IMR-90 (cell line): ENCODE measurements around the gene MRPL54. TPM values are rescaled to one million over a fixed set of nuclear protein-coding genes. Genes with fewer than 3 reads are reported as not detected.

ENCODE experiments used
- ATAC-seq: fragments of 200-7000 bp; cut with Tn5 transposase; 2 replicates; pipeline ENCODE4 v1.9.1; 2020; ENCODE audit warnings: low read depth, mild to moderate bottlenecking, moderate library complexity
- BruUV-seq: library from RNA; stranded (reverse); fragments of 400-500 nt; replicated peaks from 2 replicates; lab custom pipeline; 2021; lab: Mats Ljungman, UMichigan
- CTCF ChIA-PET: fragments of 300-600 bp; formaldehyde crosslinking; extraction: SDS; loops from one replicate; lab custom pipeline; 2021; ENCODE audit warnings: antibody characterized with exemption; lab: Yijun Ruan, JAX
- POLR2A ChIA-PET: fragments of 300-600 bp; sonication (Branson Sonifier 250); formaldehyde crosslinking; loops from one replicate; lab custom pipeline; 2022; ENCODE audit warnings: antibody characterized with exemption; ENCODE audit not compliant: unreplicated experiment; lab: Charles Lee
- DNase-seq: peaks from one replicate; pipeline ENCODE4 v3.0.0; 2013
- H2AFZ ChIP-seq: replicated peaks from 2 replicates; pipeline ENCODE3; 2013; ENCODE audit warnings: low read length, mild to moderate bottlenecking; ENCODE audit not compliant: poor library complexity
- H2AK5ac ChIP-seq: 2 replicates; pipeline ENCODE4 v1.6.1; 2013; ENCODE audit warnings: low read depth, low read length, inconsistent platforms
- H2AK9ac ChIP-seq: replicated peaks from 2 replicates; pipeline ENCODE3; 2013; ENCODE audit warnings: mild to moderate bottlenecking, low read depth, low read length, moderate library complexity; ENCODE audit not compliant: poor library complexity
- H2BK120ac ChIP-seq: 2 replicates; pipeline ENCODE4 v1.6.1; 2013; ENCODE audit warnings: low read depth, low read length, inconsistent platforms
- H2BK15ac ChIP-seq: 3 replicates; pipeline ENCODE4 v1.6.1; 2013; ENCODE audit warnings: low read depth, low read length, inconsistent platforms
- H2BK20ac ChIP-seq: 2 replicates; pipeline ENCODE4 v1.6.1; 2013; ENCODE audit warnings: low read depth, mild to moderate bottlenecking, inconsistent platforms, low read length, moderate library complexity
- H2BK5ac ChIP-seq: 2 replicates; pipeline ENCODE4 v1.6.1; 2013; ENCODE audit warnings: mild to moderate bottlenecking, low read depth, low read length, inconsistent platforms; ENCODE audit not compliant: poor library complexity, severe bottlenecking
- H3K14ac ChIP-seq: replicated peaks from 2 replicates; pipeline ENCODE4 v1.6.1; 2013; ENCODE audit warnings: low read depth, low read length, inconsistent platforms
- H3K18ac ChIP-seq: 2 replicates; pipeline ENCODE4 v1.6.1; 2013; ENCODE audit warnings: low read depth, low read length, control low read depth
- H3K23ac ChIP-seq: 2 replicates; pipeline ENCODE4 v1.6.1; 2013; ENCODE audit warnings: low read depth, low read length, inconsistent platforms
- H3K27ac ChIP-seq: 2 replicates; pipeline ENCODE4 v1.5.1; 2013; ENCODE audit warnings: mild to moderate bottlenecking, control low read depth, low read length; ENCODE audit not compliant: insufficient read depth
- H3K27me3 ChIP-seq: 2 replicates; pipeline ENCODE4 v1.6.1; 2013; ENCODE audit warnings: low read length; ENCODE audit not compliant: control insufficient read depth, insufficient read depth
- H3K36me3 ChIP-seq: 2 replicates; pipeline ENCODE4 v1.6.1; 2013; ENCODE audit warnings: low read length, mixed read lengths; ENCODE audit not compliant: control insufficient read depth, insufficient read depth
- H3K4ac ChIP-seq: 2 replicates; pipeline ENCODE4 v1.6.1; 2013; ENCODE audit warnings: low read depth, low read length, inconsistent platforms
- H3K4me1 ChIP-seq: 2 replicates; pipeline ENCODE4 v1.6.1; 2013; ENCODE audit warnings: low read length, mixed read lengths; ENCODE audit not compliant: control insufficient read depth, insufficient read depth
- H3K4me2 ChIP-seq: 2 replicates; pipeline ENCODE4 v1.6.1; 2013; ENCODE audit warnings: low read depth, mild to moderate bottlenecking, control low read depth, low read length, moderate library complexity
- H3K4me3 ChIP-seq: 2 replicates; pipeline ENCODE4 v1.5.1; 2013; ENCODE audit warnings: low read depth, mild to moderate bottlenecking, control low read depth, low read length, moderate library complexity; ENCODE audit not compliant: insufficient read depth
- H3K56ac ChIP-seq: 2 replicates; pipeline ENCODE4 v1.6.1; 2013; ENCODE audit warnings: low read length, inconsistent platforms; ENCODE audit not compliant: insufficient read depth; ENCODE audit errors: extremely low read depth
- H3K79me1 ChIP-seq, 2 experiments: 2 replicates each; pipeline ENCODE4 v1.6.1; 2013; ENCODE audit warnings: low read length in 2 of 2, inconsistent platforms in 1 of 2, low read depth in 1 of 2
- H3K9ac ChIP-seq: 2 replicates; pipeline ENCODE4 v1.6.1; 2013; ENCODE audit warnings: low read depth, low read length, control low read depth
- H3K9me1 ChIP-seq: 2 replicates; pipeline ENCODE4 v1.6.1; 2013; ENCODE audit warnings: low read length, inconsistent platforms; ENCODE audit not compliant: insufficient read depth
- H3K9me3 ChIP-seq: 2 replicates; pipeline ENCODE4 v1.6.1; 2013; ENCODE audit warnings: low read length; ENCODE audit not compliant: control insufficient read depth, insufficient read depth
- H4K20me1 ChIP-seq: 2 replicates; pipeline ENCODE4 v1.6.1; 2013; ENCODE audit warnings: low read length, inconsistent platforms; ENCODE audit not compliant: insufficient read depth
- H4K5ac ChIP-seq: 2 replicates; pipeline ENCODE4 v1.6.1; 2013; ENCODE audit warnings: mild to moderate bottlenecking, low read depth, low read length, control low read depth
- H4K8ac ChIP-seq, 2 experiments: 2 replicates each; pipeline ENCODE4 v1.6.1; 2013; ENCODE audit warnings: low read depth in 2 of 2, low read length in 2 of 2, control low read depth in 1 of 2, inconsistent platforms in 1 of 2
- H4K91ac ChIP-seq: 2 replicates; pipeline ENCODE4 v1.6.1; 2013; ENCODE audit warnings: low read depth, low read length, inconsistent platforms; ENCODE audit not compliant: insufficient read depth
- BHLHE40 ChIP-seq: fragments of 150-350 bp; IDR thresholded peaks from 2 replicates; pipeline ENCODE4 v1.6.1; 2016; ENCODE audit warnings: mild to moderate bottlenecking, low read depth, low read length
- CEBPB ChIP-seq: IDR thresholded peaks from 2 replicates; pipeline ENCODE4 v1.6.1; 2012; ENCODE audit warnings: low read depth, low read length, improper control_type of control experiment
- CHD1 ChIP-seq: IDR thresholded peaks from 2 replicates; pipeline ENCODE4 v1.6.1; 2012; ENCODE audit warnings: low read depth, low read length, improper control_type of control experiment
- FOS ChIP-seq: fragments of 150-350 bp; IDR thresholded peaks from 2 replicates; pipeline ENCODE4 v1.6.1; 2016; ENCODE audit warnings: low read depth, low read length
- MAFK ChIP-seq: IDR thresholded peaks from 2 replicates; pipeline ENCODE4 v1.6.1; 2012; ENCODE audit warnings: low read depth, low read length, improper control_type of control experiment
- MXI1 ChIP-seq: IDR thresholded peaks from 2 replicates; pipeline ENCODE4 v1.6.1; 2012; ENCODE audit warnings: low read depth, mild to moderate bottlenecking, low read length, moderate library complexity, borderline replicate concordance
- POLR2A ChIP-seq: IDR thresholded peaks from 2 replicates; pipeline ENCODE4 v1.6.1; 2012; ENCODE audit warnings: mild to moderate bottlenecking, low read depth, low read length
- RAD21 ChIP-seq: IDR thresholded peaks from 2 replicates; pipeline ENCODE4 v1.6.1; 2012; ENCODE audit warnings: low read length, improper control_type of control experiment
- RCOR1 ChIP-seq: IDR thresholded peaks from 2 replicates; pipeline ENCODE4 v1.6.1; 2012; ENCODE audit warnings: mild to moderate bottlenecking, low read length, improper control_type of control experiment; ENCODE audit not compliant: insufficient replicate concordance
- RFX5 ChIP-seq: IDR thresholded peaks from 2 replicates; pipeline ENCODE4 v1.8.0; 2012; ENCODE audit warnings: low read depth, mild to moderate bottlenecking, low read length, moderate library complexity
- SMC3 ChIP-seq: fragments of 150-350 bp; IDR thresholded peaks from 2 replicates; pipeline ENCODE4 v1.6.1; 2016; ENCODE audit warnings: low read depth, mild to moderate bottlenecking, antibody characterized with exemption, low read length, moderate library complexity
- WGBS, 2 experiments: methylation state at CpG; one replicate each; pipeline versions ENCODE4 v1.1.5 to v1.1.7; 2013; ENCODE audit warnings: missing lambda C conversion rate in 2 of 2; ENCODE audit not compliant: insufficient read length in 1 of 2; ENCODE audit errors: extremely low coverage in 2 of 2; 5-methylcytosine and 5-hydroxymethylcytosine counted together
- dilution Hi-C: fragments of 300-500 bp; cut with HindIII; formaldehyde crosslinking; loops from one replicate; pipeline ENCODE4 v1.14.3; 2018; ENCODE audit warnings: low sequenced_read_pairs; ENCODE audit not compliant: unreplicated experiment
- in situ Hi-C: fragments of 300-500 bp; cut with MboI; formaldehyde crosslinking; loops from 3 replicates; pipeline ENCODE4 v1.14.3; 2019; ENCODE audit warnings: low sequenced_read_pairs, inconsistent platforms, mixed read lengths
- intact Hi-C: fragments of 100-400 bp; cut with micrococcal nuclease; formaldehyde crosslinking; loops from 2 replicates; pipeline ENCODE4 v1.10.0; 2022
- polyA plus RNA-seq, 3 experiments: library from polyadenylated mRNA; depleted of rRNA; stranded (reverse); fragments of >200 nt; gene quantifications; 2 replicates each; pipeline ENCODE4 v1.2.3, GENCODE V29; 2012; ENCODE audit warnings: low replicate concordance in 1 of 3
- total RNA-seq: library from RNA; depleted of rRNA; stranded (reverse); fragments of >200 nt; gene quantifications from 2 replicates; pipeline ENCODE4 v1.2.3, GENCODE V29; 2012
- TF ChIP-seq, protein P1 (sequence below): fragments of 150-350 bp; IDR thresholded peaks from 2 replicates; pipeline ENCODE4 v1.6.1; 2017; ENCODE audit warnings: mild to moderate bottlenecking, antibody characterized with exemption, low read length, low read depth
- TF ChIP-seq, protein P2 (sequence below): fragments of 150-350 bp; IDR thresholded peaks from 2 replicates; pipeline ENCODE4 v1.6.1; 2016; ENCODE audit warnings: low read depth, mild to moderate bottlenecking, low read length, moderate library complexity, borderline replicate concordance
- TF ChIP-seq, protein P3 (sequence below): conservative IDR thresholded peaks from 2 replicates; pipeline ENCODE4 v1.5.1; 2012; ENCODE audit warnings: mild to moderate bottlenecking, low read depth, low read length, improper control_type of control experiment

MRPL54 gene
- total and polyA plus RNA-seq, 2 of the 4 experiments (the other 2 are of a cell fraction), result 55.9 to 75.7 TPM

DNA sequence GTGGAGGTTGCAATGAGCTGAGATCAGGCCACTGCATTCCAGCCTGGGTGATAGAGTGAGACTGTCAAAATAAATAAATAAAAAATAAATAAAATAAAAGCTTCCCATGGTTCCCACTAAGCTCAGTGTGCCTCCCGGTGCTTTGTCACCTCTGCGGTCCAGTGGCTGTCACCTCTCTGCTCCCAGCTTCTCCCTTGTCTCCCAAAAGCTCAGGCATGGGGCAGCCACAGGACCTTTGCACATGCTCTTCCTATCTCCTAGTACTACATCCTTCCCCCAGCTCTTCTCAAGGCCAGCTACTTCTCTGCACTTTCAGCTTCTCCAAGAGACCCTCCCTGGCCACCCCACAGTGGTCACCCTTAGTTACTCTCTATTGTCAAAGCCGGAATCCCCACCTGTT lies 31.3 kb downstream of the MRPL54 start:
- DNase-seq (no peak), ATAC-seq (no peak)
- no peak overlapping the region for H3K4ac ChIP-seq
- H3K27ac ChIP-seq, result no peak overlapping the region
- no peaks in the 10 kb centered on the region for H3K79me1 ChIP-seq
- no peak overlapping the region for H4K5ac ChIP-seq
- H3K23ac ChIP-seq, result no peak overlapping the region
- H3K18ac ChIP-seq, result no peak overlapping the region
- no peak overlapping the region for H4K91ac ChIP-seq
- no peaks in the 10 kb centered on the region for H3K36me3 ChIP-seq
- BruUV-seq, result no TSS peak
- H2AK5ac ChIP-seq, result no peak overlapping the region
- H3K14ac ChIP-seq, result no peak overlapping the region
- H3K9me3 ChIP-seq, result peaks cover 15% of the 10 kb centered on the region
- no peaks in the 10 kb centered on the region for H3K4me1 ChIP-seq
- H3K9ac ChIP-seq, result no peak overlapping the region
- H2BK5ac ChIP-seq, result no peak overlapping the region
- no peaks in the 10 kb centered on the region for H3K9me1 ChIP-seq
- 100% methylated on average over 2 of the region's 3 CpGs; no CpG with 5 or more reads in 1 of the 2 experiments for WGBS, 2 experiments
- CTCF ChIA-PET, result no interaction called here
- no peak overlapping the region for H2BK15ac ChIP-seq
- H2AK9ac ChIP-seq, result no peak overlapping the region
- H3K4me3 ChIP-seq, result no peak overlapping the region
- intact Hi-C loops, result no loop called here
- dilution Hi-C loops, result no loop called here
- peaks cover 9% of the 10 kb centered on the region for H3K27me3 ChIP-seq
- H4K20me1 ChIP-seq, result no peaks in the 10 kb centered on the region
- in situ Hi-C loops, result no loop called here
- H2BK120ac ChIP-seq, result no peak overlapping the region
- no peak overlapping the region for H4K8ac ChIP-seq
- no peak overlapping the region for H3K56ac ChIP-seq
- TF ChIP-seq, protein P1, sequence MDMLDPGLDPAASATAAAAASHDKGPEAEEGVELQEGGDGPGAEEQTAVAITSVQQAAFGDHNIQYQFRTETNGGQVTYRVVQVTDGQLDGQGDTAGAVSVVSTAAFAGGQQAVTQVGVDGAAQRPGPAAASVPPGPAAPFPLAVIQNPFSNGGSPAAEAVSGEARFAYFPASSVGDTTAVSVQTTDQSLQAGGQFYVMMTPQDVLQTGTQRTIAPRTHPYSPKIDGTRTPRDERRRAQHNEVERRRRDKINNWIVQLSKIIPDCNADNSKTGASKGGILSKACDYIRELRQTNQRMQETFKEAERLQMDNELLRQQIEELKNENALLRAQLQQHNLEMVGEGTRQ, result no peak
- TF ChIP-seq, protein P2, sequence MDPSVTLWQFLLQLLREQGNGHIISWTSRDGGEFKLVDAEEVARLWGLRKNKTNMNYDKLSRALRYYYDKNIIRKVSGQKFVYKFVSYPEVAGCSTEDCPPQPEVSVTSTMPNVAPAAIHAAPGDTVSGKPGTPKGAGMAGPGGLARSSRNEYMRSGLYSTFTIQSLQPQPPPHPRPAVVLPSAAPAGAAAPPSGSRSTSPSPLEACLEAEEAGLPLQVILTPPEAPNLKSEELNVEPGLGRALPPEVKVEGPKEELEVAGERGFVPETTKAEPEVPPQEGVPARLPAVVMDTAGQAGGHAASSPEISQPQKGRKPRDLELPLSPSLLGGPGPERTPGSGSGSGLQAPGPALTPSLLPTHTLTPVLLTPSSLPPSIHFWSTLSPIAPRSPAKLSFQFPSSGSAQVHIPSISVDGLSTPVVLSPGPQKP, result no peak
- TF ChIP-seq POLR2A (no peak), SMC3 (no peak), MAFK (no peak), CHD1 (no peak), RFX5 (no peak), FOS (no peak), BHLHE40 (no peak), MXI1 (no peak), RAD21 (no peak), RCOR1 (no peak), CEBPB (no peak)
- TF ChIP-seq, protein P3, sequence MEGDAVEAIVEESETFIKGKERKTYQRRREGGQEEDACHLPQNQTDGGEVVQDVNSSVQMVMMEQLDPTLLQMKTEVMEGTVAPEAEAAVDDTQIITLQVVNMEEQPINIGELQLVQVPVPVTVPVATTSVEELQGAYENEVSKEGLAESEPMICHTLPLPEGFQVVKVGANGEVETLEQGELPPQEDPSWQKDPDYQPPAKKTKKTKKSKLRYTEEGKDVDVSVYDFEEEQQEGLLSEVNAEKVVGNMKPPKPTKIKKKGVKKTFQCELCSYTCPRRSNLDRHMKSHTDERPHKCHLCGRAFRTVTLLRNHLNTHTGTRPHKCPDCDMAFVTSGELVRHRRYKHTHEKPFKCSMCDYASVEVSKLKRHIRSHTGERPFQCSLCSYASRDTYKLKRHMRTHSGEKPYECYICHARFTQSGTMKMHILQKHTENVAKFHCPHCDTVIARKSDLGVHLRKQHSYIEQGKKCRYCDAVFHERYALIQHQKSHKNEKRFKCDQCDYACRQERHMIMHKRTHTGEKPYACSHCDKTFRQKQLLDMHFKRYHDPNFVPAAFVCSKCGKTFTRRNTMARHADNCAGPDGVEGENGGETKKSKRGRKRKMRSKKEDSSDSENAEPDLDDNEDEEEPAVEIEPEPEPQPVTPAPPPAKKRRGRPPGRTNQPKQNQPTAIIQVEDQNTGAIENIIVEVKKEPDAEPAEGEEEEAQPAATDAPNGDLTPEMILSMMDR, result no peak
- no peak overlapping the region for H2AFZ ChIP-seq
- H3K4me2 ChIP-seq, result no peak overlapping the region
- no peak overlapping the region for H2BK20ac ChIP-seq
- POLR2A ChIA-PET, result no interaction called here
